Activated CD4-positive, alpha-beta T cell treated with anti-CD3 and anti-CD28 coated beads, Interleukin-2, amount 50 U/mL, for 16 hours (primary cell): ENCODE data around the gene TDRD1.

Experiments
- DNase-seq: peaks from one replicate; pipeline ENCODE4 v3.0.0-alpha.2; 2020

TDRD1 gene

GRCh38 chr10:114239117-114239993, 60.2 kb downstream of the TDRD1 start, which contains the start of gene VWA2:
Gene VWA2 (plus strand): TSS chr10:114239254. CDS start chr10:114248714, 9,460 bp downstream.
- peak; percentile 3 for DNase-seq

GRCh38 chr10:114239994-114240345, 60.8 kb downstream of the TDRD1 start:
- no peak for DNase-seq

GRCh38 chr10:114242235-114242634, 63.1 kb downstream of the TDRD1 start:
- DNase-seq, result no peak

GRCh38 chr10:114243661-114244060, 64.5 kb downstream of the TDRD1 start:
- no peak for DNase-seq

GRCh38 chr10:114244126-114244525, 65.0 kb downstream of the TDRD1 start:
- no peak for DNase-seq

- DNase-seq, result no peak
Observed at GRCh38 chr10:114245121-114245791, 66.1 kb downstream of the TDRD1 start.

GRCh38 chr10:114246679-114247305, 67.6 kb downstream of the TDRD1 start:
- DNase-seq, result no peak

GRCh38 chr10:114250236-114250635, 71.1 kb downstream of the TDRD1 start:
- no peak for DNase-seq

- DNase-seq, result no peak
Observed at GRCh38 chr10:114250716-114251115, 71.6 kb downstream of the TDRD1 start.

GRCh38 chr10:114252092-114252491, 72.9 kb downstream of the TDRD1 start:
- no peak for DNase-seq

GRCh38 chr10:114252883-114253282, 73.7 kb downstream of the TDRD1 start:
- no peak for DNase-seq

- DNase-seq, result no peak
Observed at GRCh38 chr10:114255227-114255626, 76.1 kb downstream of the TDRD1 start.

- DNase-seq, result no peak
Observed at GRCh38 chr10:114256008-114256765, 77.0 kb downstream of the TDRD1 start.

- no peak for DNase-seq
Observed at GRCh38 chr10:114256822-114257221, 77.7 kb downstream of the TDRD1 start.

- no peak for DNase-seq
Observed at GRCh38 chr10:114257498-114257897, 78.3 kb downstream of the TDRD1 start.

- DNase-seq, result no peak
Observed at GRCh38 chr10:114258274-114258840, 79.2 kb downstream of the TDRD1 start.

GRCh38 chr10:114259824-114260223, 80.7 kb downstream of the TDRD1 start:
- DNase-seq, result no peak

GRCh38 chr10:114260366-114260765, 81.2 kb downstream of the TDRD1 start:
- DNase-seq, result no peak

- DNase-seq, result no peak
Observed at GRCh38 chr10:114261076-114261475, 81.9 kb downstream of the TDRD1 start.

- DNase-seq, result no peak
Observed at GRCh38 chr10:114262496-114262895, 83.3 kb downstream of the TDRD1 start.

- no peak for DNase-seq
Observed at GRCh38 chr10:114265392-114266053, 86.4 kb downstream of the TDRD1 start.

- peak; percentile 7 for DNase-seq
Observed at GRCh38 chr10:114266521-114266920, 87.4 kb downstream of the TDRD1 start.
